GM12864 (cell line): ENCODE data around the gene FOXL2.

ENCODE experiments used
- DNase-seq: peaks from one replicate; pipeline ENCODE4 v3.0.0-alpha.2; 2011; ENCODE audit warnings: low read depth
- H3K4me3 ChIP-seq: 2 replicates; pipeline ENCODE4 v1.5.1; 2011; ENCODE audit warnings: mild to moderate bottlenecking, low read depth, low read length, control low read depth
- TF ChIP-seq, protein P1 (sequence below): IDR thresholded peaks from 2 replicates; pipeline ENCODE4 v1.5.1; 2011; ENCODE audit warnings: low read depth, mild to moderate bottlenecking, moderate library complexity, low read length, control low read depth, inconsistent platforms; ENCODE audit errors: missing control alignments

FOXL2 gene

DNA sequence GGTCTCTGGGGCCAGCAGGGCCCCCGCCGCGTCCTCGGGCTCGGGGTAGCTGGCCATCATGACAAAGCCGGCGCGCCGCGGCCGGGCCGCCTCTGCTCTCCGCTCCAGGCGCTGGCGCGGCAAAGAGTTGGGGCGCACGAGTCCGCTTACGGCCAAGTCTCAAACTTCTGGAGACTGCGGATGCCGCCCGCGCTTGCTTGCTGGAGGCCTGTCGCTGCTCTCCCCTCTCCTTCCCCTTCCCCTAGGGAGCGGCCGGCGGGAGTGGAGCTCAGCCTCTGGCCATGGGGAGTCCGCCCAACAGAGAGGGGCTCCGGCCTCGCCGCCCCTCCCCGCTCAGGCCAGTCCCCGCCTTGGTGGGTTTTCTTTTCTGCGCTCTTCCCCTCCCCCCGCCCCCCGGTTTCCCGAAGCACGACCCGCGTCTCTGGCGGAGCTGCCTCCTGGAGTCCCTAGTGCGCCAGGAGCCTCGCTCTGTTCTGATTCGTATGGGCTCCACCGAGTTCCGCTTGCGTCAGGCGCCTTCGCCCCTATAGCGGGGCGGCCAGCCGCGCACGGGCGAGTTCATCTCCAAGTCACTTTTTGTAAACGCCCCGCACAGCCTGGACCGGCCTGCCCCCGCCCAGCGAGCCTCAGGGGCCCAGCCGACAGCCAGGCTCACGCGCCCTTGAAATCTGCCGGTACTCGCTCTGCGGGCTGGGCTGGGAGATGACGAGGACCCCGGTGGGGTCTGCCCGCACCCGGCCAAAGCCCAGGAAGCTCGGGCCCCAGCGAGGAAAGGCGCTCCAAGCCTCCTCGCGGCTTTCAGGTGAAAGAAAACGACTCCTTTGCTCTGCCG is at the start of gene FOXL2, which contains the start of gene FOXL2NB:
TSS of gene FOXL2 (minus strand) at position 475 of the 832 bp plus-strand sequence. CDS start at position 60, 415 bp downstream.
TSS of gene FOXL2NB (plus strand) at position 555 of the 832 bp plus-strand sequence. CDS start at position 703, 148 bp downstream.
- TF ChIP-seq, protein P1, sequence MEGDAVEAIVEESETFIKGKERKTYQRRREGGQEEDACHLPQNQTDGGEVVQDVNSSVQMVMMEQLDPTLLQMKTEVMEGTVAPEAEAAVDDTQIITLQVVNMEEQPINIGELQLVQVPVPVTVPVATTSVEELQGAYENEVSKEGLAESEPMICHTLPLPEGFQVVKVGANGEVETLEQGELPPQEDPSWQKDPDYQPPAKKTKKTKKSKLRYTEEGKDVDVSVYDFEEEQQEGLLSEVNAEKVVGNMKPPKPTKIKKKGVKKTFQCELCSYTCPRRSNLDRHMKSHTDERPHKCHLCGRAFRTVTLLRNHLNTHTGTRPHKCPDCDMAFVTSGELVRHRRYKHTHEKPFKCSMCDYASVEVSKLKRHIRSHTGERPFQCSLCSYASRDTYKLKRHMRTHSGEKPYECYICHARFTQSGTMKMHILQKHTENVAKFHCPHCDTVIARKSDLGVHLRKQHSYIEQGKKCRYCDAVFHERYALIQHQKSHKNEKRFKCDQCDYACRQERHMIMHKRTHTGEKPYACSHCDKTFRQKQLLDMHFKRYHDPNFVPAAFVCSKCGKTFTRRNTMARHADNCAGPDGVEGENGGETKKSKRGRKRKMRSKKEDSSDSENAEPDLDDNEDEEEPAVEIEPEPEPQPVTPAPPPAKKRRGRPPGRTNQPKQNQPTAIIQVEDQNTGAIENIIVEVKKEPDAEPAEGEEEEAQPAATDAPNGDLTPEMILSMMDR, result no peak
- no peak for DNase-seq
- no peak within 1 kb of the TSS for H3K4me3 ChIP-seq

DNA sequence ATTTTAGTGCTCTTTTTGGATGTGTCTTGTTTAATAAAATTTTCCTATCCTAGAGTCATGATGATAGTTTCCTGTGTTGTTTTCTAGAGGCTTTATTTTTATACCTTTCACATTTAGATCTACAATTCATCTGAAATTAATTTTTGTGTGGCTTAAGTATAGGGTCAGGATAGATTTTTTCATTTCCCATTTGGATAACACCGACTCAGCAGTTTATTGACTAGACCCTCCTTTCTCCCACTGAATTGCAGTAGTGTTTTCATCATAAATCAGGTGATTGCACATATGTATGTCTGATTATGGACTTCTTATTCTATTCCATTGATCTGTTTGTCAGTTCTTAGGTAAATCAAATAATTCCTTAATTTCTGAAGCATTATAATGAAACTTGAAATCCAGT is 48.8 kb upstream of the FOXL2 start:
- DNase-seq, result no peak
- TF ChIP-seq, protein P1, result no peak
- no peak overlapping the region for H3K4me3 ChIP-seq

DNA sequence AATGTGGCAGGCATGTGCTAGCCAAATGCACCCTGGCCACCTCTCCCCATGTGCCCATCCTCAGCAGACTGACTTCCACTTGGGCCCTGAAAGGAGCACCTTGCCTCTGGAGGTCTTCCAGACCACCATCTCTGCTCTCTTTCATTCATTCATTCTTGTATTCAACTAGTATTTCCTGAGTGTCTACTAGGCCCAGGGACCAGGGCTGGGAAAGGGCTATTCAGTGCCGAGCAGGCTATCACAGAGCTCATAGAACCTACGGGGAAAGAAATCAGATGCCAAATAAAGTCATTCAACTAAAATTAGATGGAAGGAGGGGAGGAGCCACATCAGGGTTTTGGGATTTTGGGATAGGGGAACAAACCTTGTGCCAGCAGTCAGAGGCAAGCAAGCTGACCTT is 40.2 kb upstream of the FOXL2 start:
- no peak overlapping the region for H3K4me3 ChIP-seq
- TF ChIP-seq, protein P1, result no peak
- no peak for DNase-seq

DNA sequence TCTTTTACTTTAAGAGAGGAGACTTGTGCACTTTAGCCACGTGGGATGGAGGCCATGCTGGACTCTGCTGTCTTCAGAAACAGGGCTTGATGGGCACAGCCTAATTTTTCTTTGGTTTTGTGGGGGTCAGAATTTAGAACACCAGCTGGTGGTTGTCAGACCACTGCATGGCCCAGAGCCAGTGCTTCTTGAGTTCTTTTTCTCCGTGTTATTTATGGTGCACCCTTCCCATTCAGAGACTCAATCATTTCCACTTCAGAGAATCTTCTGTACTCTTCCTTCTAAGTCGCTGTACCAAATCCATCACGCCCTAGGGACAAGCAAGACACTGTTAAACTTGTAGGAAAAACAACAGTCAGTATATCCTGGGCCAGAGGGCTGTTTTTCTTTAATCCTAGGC is 39.0 kb upstream of the FOXL2 start:
- no peak for DNase-seq
- no peak overlapping the region for H3K4me3 ChIP-seq
- TF ChIP-seq, protein P1, result no peak

DNA sequence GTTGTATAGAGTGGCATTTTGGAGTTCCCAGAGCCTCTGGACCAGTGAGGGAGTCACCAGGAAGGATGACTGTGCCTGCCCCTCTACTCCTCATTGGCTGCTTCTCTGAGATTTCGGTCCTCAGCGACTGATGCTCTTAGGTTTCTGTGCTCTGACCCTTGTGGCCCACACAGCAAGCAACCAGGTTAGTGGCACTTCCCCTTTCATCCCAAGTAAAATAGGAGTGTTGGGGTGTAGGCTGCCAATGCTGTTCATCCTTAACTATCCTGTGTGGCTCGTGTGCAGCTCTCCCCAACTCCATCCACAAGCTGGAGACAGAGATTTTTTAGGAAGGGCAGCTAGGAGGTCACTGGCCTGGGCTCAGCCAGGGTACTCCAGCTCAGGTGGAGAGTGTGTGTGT is 37.9 kb upstream of the FOXL2 start:
- H3K4me3 ChIP-seq, result no peak overlapping the region
- no peak for DNase-seq
- TF ChIP-seq, protein P1, result no peak

DNA sequence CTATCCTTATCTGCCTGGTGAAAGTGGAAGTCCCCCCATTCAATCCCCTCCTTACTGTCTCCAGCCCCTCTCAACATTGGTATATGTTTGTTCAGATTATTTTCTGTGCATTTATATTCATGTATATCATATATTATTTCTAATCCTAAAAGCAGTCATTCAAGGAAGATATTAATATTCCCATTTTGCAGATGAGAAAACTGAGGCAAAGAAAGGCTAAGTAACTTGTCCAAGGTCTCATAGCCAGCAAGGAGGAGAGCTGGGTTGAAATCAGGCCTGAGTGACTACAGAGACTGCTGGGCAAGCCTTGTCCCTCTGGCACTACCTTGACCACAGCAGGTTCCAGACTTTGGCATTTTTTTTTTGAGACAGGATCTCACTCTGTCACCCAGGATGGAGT is 29.1 kb upstream of the FOXL2 start:
- TF ChIP-seq, protein P1, result no peak
- H3K4me3 ChIP-seq, result no peak overlapping the region
- DNase-seq, result no peak

DNA sequence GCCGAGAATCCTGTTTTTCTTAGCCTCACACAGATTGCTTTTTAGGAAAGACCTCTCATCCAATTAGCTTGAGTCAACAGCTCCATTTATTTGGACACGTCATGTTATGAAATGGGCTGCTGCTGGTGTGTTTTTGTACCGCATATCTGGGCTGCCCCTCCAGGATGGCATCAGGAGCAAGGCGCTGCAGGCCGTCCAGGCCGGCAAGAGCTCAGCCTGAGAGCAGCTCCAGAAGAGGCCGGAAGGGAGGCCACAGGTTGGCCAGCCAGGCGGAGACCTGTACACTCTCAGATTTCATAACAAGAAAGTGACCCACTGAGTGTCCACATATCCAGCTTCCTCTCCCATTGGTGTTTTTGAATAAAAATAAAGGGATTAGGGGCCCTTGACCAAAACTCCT is 28.4 kb upstream of the FOXL2 start:
- no peak for DNase-seq
- TF ChIP-seq, protein P1, result no peak
- H3K4me3 ChIP-seq, result no peak overlapping the region
